G401 (cell line): ENCODE data around the gene INHBB. TPM values are rescaled to one million over a fixed set of nuclear protein-coding genes. Genes with fewer than 3 reads are reported as not detected.
"Not testable (repeated sequence)": the region's sequence is repeated elsewhere in the genome, so short reads cannot be mapped to it uniquely, and the experiment has no call there.

ENCODE experiments used
- DNase-seq: peaks from one replicate; pipeline ENCODE4 v3.0.0-alpha.2; 2015; ENCODE audit warnings: low spot score
- in situ Hi-C: cut with HindIII; loops from 2 replicates; pipeline ENCODE4 v1.10.0; 2016; ENCODE audit warnings: low sequenced_read_pairs, mixed read lengths
- total RNA-seq: library from RNA; depleted of rRNA; stranded (reverse); fragments of >200 nt; shearing (Covaris generic); gene quantifications from 2 replicates; pipeline ENCODE4 v1.2.3, GENCODE V29; 2014; rRNA removed

The INHBB gene
- total RNA-seq, result not detected in 2 replicates

DNA sequence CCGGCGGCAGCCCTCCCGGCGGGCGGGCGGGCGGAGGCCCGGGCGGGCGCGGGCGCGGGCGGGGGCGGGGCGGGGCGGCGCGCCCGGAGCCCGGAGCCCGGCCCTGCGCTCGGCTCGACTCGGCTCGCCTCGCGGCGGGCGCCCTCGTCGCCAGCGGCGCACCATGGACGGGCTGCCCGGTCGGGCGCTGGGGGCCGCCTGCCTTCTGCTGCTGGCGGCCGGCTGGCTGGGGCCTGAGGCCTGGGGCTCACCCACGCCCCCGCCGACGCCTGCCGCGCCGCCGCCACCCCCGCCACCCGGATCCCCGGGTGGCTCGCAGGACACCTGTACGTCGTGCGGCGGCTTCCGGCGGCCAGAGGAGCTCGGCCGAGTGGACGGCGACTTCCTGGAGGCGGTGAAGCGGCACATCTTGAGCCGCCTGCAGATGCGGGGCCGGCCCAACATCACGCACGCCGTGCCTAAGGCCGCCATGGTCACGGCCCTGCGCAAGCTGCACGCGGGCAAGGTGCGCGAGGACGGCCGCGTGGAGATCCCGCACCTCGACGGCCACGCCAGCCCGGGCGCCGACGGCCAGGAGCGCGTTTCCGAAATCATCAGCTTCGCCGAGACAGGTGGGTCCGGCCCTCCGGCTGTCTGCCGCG, at the start of gene INHBB:
INHBB (plus strand) TSS at position 111 of the 641 bp plus-strand sequence; CDS start at position 164, 53 bp downstream.
- in situ Hi-C loops, result no loop called here
- DNase-seq, result no peak

DNA sequence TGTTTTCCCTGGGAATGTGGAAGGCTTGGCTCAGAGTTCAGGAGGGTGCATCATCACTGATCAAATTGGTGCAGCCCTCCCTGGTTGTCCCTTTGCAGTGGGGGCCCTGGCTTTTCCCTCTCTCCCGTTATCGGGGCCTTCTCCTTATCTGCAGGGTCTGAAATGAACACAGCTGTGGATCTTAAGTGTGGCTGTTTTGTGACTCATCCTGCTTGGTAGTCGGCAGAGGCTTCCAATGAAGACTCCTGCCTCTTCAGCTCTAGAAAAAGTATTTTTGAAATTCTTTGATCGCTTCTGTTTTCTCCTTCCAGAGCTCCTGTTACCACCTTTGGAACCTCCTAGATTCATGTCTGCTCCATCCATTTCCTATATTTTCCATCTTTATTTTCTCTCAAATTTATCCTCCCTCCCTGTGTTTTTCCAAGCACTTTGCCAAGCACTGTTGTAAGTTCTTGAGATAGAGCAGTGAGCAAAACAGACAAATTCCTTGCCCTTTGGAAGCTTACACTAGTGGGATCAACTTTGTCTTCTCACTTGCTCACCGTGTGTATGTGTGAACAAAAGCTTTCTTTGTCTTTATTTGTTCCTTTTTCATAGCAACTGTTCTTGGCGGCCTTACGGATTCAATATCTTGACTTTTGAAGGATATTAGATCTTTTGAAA, 47.6 kb upstream of the INHBB start:
- DNase-seq, result no peak
- in situ Hi-C loops, result no loop called here

DNA sequence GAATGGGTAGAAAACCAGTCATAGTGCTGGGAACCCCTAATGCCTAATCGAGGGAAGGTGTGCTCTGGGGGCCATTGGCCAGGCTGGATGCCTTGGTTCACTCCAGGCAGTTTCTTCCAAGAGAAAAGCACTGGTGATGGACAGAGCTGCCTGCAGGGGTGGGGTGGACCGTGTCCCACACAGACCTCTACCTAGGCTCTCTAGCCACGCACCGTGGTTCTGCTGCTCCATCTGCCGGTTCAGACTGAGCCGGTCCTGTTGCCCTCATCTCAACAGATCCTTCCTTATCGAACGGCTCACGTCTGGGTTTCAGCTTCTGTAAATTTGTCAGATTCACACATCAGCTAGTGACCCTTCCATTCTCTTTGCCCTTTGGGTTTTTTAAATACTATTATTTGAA, 46.9 kb upstream of the INHBB start:
- DNase-seq, result no peak
- in situ Hi-C loops, result no loop called here

DNA sequence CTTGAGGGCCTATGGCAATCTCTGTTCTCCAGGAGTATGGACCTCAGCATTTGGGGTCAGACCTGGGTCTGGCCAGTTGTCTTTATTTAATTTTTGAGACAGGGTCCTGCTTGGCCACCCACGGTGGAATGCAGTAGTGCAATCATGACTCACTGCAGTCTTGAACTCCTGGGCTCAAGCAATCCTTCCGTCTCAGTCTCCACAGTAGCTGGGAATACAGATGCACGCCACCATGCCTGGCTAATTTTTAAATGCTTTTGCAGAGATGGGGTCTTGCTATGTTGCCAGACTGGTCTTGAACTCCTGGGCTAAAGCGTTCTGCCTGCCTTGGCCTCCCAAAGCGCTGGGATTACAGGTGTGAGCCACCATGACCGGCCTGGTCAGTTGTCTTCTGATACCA, 46.4 kb upstream of the INHBB start:
- in situ Hi-C loops, result no loop called here

DNA sequence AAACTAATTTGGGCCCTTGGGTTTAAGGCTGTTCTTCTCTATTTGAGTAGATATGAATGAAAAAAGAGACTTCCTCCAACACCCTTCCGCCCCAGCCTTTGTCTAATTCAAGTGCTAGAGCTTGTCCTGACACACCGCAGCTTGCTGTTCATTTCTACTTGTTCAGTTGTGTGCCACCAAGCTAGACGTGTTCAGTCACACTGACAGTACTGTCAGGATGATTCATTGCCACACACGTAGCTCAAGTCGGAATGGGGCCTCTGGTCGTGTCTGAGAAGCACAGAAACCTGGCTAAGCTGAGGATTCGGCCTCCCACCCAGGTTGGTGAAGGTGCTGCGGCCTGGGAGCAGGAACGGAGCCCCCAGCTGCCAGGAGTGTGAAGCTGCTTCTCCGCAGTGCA, 45.6 kb upstream of the INHBB start:
- no peak for DNase-seq
- in situ Hi-C loops, result no loop called here

More for the DNA sequence above, 46.4 kb upstream of the INHBB start:
- DNase-seq, result no peak

DNA sequence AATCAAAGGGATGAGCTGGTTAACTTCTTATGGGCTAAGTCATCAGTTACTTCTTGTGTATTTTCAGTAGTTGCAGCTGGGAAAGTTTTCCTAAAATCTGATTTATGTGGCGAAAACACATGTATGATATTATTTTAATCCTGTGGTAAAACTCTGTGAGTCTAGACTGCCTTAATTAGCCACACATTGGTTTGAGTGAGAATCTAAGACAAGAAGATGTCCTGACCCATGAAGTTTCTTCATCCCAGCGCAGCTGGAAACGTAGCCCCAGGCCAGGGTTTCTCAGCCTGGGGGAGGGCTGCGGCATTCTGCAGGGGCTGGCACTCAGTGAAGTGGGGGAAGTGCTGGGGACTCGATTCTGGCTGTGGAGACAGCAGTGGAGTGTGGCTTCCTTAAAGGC, 44.7 kb upstream of the INHBB start:
- in situ Hi-C loops, result no loop called here
- DNase-seq, result no peak

DNA sequence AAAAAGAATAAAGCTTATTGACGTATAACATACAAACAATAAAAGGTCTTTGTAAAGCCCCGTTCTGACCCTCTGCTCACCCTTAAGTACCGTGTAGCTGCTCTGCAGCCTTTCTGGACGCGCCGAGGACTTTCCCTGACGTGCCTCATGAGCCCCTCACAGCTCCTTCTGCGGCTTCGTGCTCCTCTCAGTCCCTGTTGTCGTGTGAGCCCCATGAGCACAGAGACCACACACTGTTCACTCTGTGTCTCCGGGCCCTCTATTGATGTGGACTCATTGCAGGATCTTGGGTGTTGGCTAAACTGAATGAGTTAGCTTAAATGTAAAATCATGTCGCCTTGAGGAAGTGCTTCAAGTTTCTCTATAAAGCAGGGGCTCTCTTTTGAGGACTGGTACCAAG, 43.6 kb upstream of the INHBB start:
- in situ Hi-C loops, result no loop called here
- no peak for DNase-seq

- in situ Hi-C loops, result no loop called here
- no peak for DNase-seq
Observed at GRCh38 chr2:120303177-120303576, 42.8 kb upstream of the INHBB start.

GRCh38 chr2:120305296-120305695, 40.6 kb upstream of the INHBB start:
- no peak for DNase-seq

GRCh38 chr2:120305937-120306490, 39.9 kb upstream of the INHBB start:
- in situ Hi-C loops, result no loop called here
- DNase-seq, result no peak

More at GRCh38 chr2:120305296-120305695, 40.6 kb upstream of the INHBB start:
- in situ Hi-C loops, result no loop called here

GRCh38 chr2:120307482-120307881, 38.5 kb upstream of the INHBB start:
- no peak for DNase-seq
- in situ Hi-C loops, result no loop called here

DNA sequence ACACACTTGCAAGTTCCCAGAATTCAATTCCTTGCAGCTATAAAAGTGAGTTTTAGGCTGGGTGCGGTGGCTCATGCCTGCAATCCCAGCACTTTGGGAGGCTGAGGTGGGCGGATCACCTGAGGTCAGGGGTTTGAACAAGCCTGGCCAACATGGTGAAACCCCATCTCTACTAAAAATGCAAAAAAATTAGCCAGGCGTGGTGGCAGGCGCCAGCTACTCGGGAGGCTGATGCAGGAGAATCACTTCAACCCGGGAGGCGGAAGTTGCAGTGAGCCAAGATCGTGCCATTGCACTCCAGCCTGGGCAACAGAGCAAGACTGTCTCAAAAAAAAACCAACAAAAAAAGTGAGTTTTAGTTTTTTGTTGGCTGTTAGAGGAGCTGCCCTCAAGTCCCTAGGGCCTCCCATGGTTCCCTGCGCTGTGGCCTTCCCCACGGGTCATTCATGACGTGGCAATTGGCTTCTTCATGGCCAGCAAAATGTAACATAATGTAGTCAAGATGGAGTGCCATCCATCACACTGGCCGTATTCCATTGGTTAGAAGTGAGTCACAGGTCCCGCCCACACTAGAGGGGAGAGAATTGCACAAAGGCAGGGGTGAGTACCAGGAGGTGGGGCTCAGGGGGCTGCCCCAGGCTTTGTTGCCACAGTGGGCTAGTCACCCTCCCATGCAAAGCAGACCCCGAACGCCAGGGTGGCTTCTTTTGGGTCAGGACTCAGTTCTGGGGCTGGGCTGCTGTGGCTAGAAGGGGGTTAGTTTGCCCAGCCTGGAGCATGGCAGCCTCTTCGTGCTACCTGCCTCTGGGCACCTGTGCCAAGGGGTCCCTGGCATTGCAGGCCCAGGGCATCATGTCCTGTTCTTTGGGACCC, 37.7 kb upstream of the INHBB start:
- in situ Hi-C loops, result no loop called here
- no peak for DNase-seq

- DNase-seq, result no peak
- in situ Hi-C loops, result no loop called here
Observed at GRCh38 chr2:120310136-120310535, 35.8 kb upstream of the INHBB start.

GRCh38 chr2:120310841-120311240, 35.1 kb upstream of the INHBB start:
- DNase-seq, in situ Hi-C loops: not testable (repeated sequence)

DNA sequence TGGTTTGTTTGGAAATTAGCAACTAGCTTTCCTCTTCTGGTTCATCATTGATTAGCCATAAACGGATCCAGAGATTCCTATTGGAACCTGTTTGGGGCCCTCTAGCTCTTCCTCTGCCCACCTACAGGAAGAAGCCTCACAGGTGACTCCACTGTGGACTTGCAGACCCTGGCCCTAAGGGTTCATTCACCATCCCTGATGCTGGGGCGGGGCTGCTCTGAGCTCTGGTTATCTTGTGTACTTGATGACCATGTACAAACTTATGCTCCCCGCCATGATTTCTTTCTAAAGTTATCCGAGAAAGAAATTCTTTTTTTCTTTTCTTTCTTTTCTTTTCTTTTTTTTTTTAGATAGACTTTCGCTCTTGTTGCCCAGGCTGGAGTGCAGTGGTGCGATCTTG, 33.9 kb upstream of the INHBB start:
- DNase-seq, result no peak
- in situ Hi-C loops, result no loop called here

DNA sequence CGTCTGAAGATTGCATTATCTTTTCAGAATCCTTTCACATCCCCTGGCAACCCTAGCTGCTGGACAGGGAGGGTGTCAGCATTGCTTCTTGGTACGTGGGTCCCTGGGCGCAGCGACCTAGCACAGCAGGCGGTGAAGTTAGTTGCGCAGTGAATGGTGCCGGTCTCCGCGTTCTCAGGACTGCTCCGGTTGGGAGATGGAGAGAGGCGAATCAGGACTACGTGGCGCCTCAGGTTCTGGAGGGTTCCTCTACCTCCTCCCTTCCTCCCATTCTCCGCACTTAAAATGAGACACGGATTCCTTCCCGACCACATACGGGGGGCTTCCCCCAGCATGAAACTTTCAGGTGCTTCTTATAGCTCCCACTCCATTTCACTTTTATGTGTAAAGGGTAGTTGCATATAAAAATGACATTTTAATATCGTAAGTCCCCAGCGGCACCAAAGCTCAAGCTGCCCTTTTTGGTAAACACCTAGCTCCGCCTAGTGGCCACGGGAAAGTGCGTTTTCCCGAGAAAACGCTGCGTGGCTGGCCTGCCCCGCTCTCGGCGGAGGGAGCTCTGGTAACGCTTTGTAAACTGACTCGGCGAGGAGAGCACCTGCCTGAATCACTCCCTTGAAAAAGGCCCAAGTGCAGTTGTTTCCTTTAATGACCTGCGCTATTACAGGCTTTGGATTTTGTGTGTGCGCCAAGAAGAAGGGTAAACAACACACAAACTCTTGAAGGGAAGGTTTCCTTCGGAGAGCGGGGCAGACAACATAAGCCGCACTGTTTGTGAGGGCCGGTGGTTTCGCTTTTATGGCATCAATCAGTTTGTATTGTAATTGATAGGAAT, 32.9 kb upstream of the INHBB start:
- in situ Hi-C loops, result no loop called here

GRCh38 chr2:120313695-120314615, 32.0 kb upstream of the INHBB start:
- in situ Hi-C loops, result no loop called here
- DNase-seq, result peak; percentile 40

More for the DNA sequence above, 32.9 kb upstream of the INHBB start:
- DNase-seq, result peak; percentile 87
